NB4 (cell line): Measurements from ENCODE around the gene ERFE.

Experiments used
- POLR2A ChIP-seq: IDR thresholded peaks from 2 replicates; pipeline ENCODE4 v1.6.1; 2011; ENCODE audit warnings: mild to moderate bottlenecking; ENCODE audit not compliant: insufficient read length; ENCODE audit errors: extremely low read depth
- TF ChIP-seq, protein P1 (sequence below): IDR thresholded peaks from one replicate; pipeline ENCODE4 v1.5.1; 2012; ENCODE audit warnings: low read depth, low read length

DNA sequence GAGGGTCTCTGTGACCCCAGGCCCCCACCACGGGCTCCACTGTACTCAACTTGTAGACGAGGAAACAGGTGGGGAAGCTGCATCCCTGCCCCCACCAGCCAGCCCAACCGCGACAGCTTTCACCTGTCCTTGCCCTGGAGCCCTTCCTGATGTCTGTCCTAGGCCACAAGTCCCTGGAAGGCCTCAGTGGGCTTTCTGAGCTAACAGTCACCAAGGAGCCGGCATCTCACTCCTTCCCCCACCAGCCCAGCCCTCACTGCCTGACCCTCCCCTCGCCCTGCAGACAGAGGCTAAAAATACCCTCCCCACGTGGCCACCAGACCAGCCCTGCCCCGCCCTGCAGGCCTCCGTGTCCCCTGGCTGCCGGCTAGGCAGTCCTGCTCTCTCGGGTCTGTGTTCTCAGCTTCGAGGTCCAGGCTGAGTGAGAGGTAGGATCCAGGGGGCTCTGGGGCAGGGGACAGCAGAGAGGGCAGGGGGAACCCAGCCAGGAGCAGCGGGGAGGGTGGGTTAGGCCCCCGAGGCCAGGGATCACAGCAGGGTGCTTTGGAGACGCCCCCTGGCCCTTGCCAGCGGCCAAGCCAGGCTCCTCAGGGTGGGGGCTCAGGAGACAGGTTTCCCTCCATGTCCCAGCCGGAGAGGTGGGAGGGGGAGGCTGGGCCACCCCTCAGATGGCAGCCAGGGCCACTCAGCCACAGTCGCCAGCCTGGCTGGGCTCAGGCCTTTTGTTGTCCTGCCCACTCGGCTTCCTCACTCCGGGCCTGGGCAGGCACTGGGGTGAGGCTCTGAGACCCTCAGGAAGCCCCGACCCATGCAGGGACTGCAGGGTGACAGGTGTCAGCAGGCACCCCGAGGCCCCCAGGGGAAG is 20.2 kb upstream of the ERFE start, which contains the start of gene KLHL30:
- TF ChIP-seq, protein P1, sequence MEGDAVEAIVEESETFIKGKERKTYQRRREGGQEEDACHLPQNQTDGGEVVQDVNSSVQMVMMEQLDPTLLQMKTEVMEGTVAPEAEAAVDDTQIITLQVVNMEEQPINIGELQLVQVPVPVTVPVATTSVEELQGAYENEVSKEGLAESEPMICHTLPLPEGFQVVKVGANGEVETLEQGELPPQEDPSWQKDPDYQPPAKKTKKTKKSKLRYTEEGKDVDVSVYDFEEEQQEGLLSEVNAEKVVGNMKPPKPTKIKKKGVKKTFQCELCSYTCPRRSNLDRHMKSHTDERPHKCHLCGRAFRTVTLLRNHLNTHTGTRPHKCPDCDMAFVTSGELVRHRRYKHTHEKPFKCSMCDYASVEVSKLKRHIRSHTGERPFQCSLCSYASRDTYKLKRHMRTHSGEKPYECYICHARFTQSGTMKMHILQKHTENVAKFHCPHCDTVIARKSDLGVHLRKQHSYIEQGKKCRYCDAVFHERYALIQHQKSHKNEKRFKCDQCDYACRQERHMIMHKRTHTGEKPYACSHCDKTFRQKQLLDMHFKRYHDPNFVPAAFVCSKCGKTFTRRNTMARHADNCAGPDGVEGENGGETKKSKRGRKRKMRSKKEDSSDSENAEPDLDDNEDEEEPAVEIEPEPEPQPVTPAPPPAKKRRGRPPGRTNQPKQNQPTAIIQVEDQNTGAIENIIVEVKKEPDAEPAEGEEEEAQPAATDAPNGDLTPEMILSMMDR, result no peak
- TF ChIP-seq POLR2A, result no peak
